ENCODE data around the gene STX18.
"Not testable (repeated sequence)": the region's sequence is repeated elsewhere in the genome, so short reads cannot be mapped to it uniquely, and the experiment has no call there.

Gene STX18

DNA sequence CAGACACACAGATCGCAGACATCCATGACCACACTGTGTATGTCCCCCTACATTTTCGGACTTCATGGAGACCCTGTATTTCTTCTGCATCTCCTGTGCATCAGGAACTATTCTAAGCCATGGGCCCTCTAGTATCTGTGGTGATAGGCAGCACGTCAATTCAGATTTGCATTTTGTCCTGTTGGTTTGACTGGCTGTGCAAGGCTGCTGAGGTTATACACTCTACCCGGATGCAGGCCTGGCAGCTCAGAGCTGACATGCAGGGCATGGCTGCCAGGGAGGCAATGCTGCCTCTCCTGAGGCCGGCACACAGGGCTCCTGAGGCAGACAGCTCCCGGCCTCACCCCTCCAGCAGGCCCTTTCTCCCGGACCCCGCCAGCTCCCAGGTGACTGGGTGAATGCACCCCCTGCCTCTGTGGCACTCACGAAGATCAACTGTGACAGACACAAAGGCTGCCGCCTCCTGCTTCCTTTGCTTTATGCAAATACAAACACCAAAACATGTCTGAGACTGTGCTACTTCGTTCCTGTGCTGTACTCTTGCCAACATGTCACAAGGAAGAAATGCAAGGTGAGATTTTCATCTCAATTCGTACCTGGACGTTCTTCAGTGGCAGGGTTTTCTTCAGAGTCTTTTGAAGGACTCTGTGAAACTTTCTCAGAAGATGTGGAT lies 103.9 kb downstream of the STX18 start:
- DNase-seq (ENCODE audit: low read depth) = no peak

DNA sequence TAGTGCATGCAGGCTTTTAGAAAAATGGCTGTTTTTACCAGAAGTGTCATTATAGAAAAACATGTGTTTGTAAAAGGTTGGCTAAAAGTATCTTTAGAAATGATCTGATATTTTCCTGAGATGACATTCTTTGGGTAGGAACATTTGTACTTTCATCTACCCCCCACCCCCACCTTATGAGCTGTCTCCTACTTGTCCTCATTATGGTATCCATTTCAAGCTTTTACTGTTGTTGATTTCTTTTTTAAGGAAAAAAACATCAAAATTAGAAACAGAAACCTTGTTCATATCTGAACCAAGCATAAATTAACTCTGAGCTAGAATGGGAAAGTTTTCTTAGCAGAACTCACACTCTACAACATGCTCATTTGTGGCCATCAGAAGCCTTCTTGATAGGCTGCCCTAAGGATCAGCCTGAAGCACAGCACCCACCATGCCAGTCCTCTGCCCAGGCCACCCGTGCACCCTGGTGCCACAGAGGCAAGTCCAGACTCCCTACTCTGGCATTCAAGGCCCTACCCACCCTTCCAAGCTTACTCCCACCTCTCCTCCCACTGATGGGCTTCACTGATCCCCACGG lies 105.5 kb downstream of the STX18 start:
- no peak for DNase-seq (ENCODE audit: low read depth)

DNA sequence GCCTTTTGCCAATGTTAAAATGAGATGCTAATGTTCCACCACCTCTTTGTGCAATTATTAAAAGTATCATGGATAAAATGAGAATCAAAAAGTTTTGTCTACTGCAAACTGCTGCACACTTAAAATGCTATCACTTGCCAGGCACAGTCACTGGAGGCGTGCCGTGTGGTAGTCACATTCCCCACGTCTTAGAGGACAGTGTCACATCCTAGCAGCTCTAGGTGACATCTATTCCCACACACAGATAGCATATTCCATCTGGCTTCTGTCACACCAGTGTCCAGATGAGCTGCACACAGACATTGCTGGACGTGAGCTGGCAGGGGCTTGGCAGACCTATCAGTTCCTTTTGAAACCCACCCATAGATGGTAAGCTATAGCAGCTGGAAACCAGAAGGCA lies 107.9 kb downstream of the STX18 start:
- no peak for DNase-seq (ENCODE audit: low read depth)

DNA sequence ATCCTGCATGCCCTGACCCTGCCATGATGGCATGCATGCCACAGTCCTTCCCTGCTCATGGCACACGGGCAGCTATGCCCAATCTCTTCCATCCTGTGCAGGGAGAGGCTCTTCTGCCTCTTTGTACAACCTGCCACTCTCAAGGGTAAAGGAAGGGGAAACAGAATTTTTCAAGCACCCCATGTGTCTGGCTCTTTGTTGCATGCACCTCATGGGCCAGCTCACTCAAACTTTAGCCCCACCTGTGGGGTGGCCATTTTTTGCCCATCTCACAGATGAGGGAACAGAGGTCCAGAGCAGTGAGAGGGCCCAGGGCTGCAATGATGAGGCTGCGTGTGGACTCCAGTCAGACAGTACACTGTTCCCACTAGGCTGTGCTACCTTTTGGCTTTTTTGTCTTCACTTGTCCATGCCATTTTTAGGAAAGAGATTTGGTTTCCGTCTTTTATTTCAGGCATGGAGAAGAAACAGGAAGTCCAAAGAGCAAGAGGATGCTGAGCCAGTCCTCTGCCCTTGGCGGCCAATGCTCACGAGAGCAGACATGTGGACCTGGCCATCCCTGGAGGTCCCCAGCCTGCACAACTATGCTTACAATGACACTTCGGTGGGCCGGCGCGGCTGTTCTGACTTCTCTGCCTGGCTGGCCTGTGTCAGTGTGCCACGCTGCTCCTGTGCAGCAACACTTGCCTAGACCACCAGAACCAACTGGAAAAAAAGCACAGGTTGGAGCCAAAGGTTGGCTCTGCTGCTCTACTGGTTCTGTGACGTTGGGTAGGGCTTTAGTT lies 109.3 kb downstream of the STX18 start:
- DNase-seq (ENCODE audit: low read depth) = no peak

DNA sequence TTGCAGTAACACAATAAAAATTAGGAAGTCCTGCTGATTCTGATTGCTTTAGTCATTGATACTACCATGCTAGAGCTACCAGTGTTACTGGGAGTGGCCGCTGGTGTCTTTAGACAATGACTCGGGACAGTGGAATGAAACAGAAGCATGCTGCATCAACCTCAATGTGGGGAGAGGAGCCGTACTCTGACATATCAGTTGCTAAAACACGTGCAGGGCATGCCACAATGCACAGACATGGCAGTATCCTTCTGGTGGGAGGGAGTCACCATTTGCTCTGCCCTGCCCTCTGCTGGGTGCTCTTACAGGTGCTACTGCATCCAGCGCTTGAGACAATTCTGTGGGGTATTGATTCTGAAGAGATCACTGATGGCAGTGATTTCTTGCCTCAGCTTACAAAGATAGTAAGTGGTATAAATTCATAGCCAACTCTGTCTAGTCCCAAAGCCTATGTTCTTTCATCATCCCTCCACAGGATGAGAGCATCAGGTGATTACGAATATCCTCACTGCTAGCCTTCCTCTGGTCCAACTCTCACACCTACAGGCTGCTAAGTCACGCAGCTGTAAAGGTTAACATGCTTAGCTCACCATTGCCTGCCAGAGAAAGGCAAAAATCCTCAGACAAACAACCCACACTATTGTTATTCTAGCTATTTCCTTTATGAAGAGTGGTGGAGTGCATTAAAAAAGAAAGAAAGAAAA lies 111.2 kb downstream of the STX18 start:
- peak; percentile 29 for DNase-seq (ENCODE audit: low read depth)

DNA sequence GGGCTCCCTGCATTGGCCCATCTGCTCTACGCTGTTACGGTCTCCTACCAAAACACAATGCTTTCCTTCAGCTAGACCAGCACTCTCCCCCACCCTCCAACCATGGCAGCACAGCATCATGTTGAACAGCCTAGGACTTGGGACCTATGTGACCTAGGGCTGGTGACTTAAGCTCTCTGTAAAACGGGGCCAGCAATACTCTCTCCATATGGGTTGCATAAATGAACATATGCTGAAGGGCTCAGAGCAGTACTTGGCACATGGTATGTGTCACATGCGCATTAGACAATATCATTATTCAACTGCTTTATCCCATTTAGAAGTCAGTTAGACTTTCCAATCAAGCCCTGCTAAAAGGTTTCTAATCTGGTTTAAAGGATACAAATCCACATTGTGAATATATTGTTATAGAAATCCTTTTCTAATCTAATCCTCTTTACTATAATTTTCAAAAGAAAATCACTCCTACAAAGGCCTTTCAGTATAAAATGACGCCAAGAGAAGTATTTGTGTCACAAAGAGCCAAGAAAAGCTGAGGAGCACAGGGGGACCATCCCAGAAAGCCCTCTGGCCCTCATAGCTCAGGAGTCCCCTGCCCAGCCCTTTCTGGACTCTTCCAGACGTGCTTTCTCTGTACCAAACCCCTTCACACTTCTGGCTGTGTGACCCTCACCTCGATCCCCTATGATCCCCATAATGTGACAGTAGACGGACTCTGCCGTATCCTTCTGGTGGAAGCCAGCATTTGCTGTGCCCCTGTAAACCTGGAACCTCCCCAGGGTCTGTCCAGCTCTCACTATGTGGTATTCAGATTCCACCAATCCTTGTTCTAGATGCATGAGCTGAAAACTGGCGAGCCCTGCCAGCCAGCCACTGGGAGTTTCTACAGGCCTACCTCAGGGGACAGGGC lies 112.6 kb downstream of the STX18 start:
- no peak for DNase-seq (ENCODE audit: low read depth)

DNA sequence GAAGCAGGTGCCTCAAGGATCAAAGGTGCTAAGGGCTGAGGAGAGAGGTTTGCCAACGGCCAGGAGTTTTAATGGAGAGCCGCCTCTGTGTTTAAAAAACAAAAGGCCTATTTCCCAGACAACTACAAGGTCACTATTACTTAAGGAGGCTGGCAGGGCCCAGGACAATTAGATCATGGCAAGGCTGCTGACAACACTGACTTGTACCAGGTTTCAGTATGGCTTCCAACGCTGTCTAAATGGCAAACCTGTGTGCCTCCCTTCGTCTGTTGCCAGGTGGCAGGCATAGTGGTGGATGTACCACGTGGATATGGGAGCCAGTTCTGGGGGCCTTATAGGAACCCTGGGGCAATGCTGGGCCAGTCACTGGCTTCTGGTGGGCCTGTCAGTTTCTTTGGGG lies 114.0 kb downstream of the STX18 start:
- no peak for DNase-seq (ENCODE audit: low read depth)

DNA sequence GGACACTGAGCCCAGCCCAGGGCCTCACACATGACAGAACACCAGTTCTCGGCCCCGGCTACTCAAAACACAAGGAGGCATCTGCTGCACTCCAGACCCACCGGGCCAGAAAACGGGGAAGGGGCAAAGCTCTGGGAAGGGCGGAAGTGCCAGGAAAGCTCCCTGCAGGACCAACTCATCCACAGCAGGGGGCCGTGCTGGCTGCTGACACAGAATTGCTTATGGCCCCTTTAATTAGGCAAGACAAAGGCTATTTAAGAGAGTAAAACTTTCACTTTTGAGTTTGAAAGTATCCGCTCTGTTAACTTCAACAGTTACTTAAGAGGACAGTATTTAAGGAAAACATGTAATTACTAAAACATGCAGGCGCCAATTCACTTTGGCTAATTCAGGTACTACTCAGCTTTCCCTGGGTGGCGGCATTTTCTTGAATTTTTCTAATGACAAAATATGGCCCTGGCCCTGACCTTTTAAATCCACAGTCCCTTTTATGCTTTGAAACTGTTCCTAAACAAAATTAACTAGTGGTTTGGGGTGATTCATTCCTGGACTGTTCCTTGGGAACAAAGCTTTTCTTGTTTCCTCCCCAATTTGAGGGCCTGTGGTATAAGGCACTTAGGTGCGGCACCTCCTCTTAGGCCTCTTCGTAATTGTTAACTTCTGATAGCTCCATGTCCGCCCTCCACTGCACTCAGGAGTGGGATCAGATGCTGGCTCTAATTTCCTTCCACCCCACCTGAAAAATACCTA lies 114.6 kb downstream of the STX18 start:
- DNase-seq (ENCODE audit: low read depth) = no peak

DNA sequence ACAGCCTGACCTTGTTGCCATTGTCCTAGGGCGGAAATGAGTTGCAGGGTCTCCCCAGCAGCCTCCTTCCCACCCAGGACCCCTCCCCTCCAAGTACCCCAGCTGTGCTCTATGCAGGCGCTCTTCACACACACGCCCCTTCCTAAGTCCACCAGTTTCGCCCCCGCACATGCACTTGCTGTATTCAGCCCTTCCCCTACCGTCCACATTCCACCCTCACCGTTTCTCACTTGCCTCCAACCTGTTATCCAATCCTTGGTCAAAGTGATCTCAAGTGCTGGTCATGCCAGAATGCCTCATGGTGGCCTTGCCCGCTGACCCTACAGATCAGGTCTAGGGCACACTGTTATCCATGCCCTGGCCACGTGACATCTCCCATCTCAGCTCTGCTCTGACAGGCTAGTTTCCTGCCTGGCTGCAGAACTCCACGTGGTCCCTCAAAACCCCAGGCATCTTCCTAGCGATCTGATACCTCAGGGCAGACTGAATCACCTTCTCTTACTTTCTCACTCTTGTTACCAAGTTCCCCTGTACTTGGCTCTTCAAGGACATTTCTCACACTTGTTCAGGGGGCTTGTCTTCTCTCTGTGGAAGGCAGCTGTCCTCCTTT lies 115.2 kb downstream of the STX18 start:
- DNase-seq (ENCODE audit: low read depth) = no peak

DNA sequence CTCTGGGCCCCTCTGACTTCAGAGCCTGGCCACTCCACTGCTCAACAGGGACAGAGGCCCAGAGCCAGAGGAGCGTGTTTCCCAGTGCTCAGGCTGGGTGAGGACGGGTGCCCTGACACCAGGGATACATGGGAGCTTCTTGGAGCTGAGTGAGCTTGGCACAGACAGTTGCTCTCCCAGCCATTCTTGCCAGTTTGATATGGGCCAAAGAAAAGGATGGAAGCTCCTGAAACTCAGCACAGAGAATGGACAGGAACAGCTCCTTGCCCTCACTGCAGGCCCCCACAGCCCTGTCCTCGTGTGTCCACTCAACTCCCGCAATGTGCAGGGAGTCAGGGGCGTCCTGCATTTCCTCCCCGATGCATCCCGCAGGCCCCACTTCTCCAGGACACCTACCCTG lies 116.2 kb downstream of the STX18 start:
- DNase-seq (ENCODE audit: low read depth) = no peak

DNA sequence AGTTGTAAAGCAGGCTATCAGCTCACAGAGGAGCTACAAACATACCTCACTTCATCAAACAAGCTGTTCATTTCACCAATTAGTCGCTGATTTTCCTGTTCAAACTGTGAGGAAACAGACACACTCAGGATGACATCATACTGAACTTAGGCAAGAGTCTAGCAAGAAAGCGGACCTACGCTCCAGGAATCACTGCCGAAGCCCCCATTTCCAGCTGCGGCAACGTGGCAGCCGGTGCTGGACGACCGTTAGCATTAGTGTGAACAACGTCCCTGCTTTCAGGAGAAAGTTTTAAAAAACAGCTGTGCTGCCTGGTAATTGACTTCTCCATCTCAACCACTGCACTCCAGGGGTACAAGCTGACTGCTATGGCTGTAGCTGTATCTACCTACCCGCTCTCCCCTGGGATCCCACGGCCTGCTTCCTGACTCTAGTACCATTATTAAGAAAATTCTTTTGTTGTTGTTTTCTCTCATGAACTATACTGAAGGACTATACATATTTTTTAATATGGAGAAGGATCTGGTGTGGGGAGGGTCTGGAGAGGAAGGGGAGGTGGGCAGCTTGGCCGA lies 116.6 kb downstream of the STX18 start:
- no peak for DNase-seq (ENCODE audit: low read depth)

DNA sequence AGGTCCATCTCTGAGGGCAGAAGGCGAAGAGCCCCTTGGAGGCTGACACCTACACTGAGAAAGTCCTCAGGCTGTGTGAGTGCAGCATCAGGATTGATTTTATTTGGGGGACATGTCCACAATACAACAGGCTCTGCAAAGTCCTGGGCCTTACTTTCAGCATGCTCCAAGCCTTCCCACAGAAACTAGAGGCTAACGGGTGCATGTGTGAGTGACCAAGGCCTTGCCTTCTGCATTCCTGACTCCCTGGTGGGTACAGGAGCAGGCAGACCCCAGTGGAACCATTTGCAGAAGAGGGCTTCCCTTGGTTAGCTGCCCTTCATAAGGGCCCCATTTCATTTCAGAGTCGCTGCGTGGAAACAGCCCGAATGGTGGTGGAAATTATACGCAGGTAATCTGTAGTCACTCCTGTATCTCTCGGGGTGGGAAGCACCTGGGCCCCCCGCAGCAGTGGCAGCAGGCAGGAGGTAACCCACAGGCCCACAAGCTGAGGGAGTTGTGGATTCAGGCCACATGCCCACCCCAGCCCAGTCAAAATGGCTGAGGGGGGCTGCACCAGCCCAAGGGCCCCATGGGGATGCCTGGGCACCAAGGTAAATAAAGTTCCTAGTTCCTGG lies 117.2 kb downstream of the STX18 start:
- no peak for DNase-seq (ENCODE audit: low read depth)

DNA sequence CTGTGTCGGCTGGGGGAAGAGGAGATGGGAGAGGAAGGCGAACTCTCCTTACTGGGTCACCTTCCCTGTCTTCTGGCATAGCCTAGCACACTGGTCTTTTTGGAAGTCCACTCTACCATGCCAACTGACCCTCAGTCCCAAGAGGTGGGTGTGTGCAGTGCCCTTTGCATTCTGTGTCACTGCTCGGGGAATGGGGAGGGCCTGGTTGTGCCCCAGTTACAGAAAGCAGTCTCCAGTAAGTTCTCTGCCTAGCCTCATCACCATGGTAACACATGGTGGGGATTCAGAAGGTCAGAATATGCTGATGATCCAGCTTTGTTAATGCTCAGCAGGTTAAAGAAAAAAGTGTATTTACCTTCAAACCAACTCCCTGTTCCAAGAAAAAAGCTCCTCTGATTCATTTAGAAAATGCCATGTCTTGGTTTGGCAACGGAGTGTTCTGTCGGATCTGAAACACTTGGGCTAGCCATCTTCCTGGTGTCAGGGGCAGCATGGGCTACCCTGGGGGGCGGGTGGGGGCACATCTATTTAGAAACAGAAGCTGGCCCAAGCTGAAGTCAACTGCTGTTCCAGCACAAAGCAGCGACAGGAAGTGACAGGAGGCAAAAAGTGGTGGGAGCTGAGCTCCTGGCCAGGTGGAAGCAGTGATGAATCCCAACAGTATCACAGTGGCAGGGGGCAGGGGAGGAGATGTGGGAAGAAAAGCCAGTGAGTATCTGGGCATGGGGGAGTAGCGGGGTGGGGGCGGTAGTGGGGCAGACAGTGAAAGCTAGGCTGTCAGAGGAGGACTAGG lies 117.9 kb downstream of the STX18 start:
- no peak for DNase-seq (ENCODE audit: low read depth)

DNA sequence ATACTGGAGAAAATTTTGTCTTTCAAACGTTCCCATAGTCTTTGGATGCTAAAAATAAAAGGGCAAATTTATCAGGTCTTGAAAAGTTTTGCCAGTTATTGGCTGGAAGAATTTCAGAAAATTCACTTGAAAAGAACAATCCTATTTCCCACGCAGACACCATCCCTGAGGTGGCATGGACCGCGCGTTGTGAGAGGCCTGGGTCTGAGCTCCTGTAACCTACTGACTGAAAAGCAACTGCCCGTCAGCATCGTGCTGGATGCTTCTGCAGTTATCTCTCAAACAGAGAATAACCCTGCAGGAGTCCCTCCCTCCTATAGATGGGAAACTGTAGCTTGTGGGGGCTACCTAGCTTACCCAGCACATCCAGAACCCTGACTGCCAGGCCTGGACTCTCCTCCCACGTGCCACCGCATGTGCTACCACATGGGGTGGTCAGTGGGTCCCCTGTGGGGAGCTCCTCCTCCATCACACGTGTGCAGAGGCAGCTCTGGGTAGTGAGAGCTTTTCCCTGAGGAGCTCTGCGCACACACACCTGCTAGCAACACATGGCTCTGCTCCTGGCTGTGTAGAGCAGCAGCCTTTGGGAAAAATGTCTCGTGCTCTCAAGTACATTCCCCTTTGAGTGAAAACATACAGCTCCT lies 118.9 kb downstream of the STX18 start:
- DNase-seq (ENCODE audit: low read depth) = no peak

DNA sequence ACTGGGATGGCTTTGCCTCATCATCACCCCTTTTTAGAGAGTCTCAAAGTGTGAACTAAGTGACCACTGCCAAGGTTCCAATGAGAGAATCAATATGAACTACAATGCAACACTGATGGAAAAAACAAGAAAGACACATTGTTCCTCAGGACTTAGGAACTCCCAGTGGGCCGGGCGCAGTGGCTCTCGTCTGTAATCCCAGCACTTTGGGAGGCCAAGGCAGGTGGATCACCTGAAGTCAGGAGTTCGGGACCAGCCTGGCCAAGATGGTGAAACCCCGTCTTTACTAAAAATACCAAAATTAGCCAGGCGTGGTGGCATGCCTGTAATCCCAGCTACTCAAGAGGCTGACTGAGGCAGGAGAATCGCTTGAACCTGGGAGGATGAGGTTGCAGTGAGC lies 119.7 kb downstream of the STX18 start:
- not testable (repeated sequence) for DNase-seq (ENCODE audit: low read depth)

DNA sequence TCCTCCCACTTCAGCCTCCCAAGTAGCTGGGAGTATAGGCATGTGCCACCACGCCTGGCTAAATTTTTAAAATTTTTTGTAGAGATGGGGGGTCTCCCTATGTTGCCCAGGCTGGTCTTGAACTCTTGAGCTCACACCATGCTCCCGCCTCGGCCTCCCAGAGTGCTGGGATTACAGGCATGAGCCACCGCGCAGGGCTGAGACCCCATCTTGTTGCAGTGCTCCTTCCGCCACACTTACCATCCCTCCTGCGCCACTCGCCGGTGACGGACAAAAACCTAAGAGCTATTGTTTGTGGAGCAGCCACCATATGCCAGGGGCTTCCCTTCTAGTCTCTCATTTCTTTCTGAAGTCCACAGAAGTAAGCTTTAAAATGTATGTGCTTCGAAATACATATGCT lies 120.5 kb downstream of the STX18 start:
- no peak for DNase-seq (ENCODE audit: low read depth)

DNA sequence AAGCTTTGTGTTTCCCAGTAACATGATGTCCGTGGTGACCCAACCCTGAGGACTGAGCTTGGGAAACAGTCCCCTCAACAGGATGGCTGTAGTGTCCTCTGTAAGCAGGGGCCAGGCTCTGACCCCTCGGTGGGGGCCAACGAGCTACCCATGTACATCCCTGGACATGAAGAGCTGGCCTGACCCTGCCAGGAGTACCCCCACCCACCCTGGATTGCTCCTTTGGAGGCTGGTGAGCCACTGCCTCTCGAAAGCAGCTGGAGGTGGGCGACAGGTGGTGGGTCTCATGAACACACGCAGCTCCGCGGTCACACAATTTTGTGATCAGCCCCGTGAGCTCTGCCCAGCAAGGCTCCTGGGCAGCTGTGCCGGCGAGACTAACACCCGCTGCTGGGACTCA lies 121.4 kb downstream of the STX18 start:
- DNase-seq (ENCODE audit: low read depth) = no peak

DNA sequence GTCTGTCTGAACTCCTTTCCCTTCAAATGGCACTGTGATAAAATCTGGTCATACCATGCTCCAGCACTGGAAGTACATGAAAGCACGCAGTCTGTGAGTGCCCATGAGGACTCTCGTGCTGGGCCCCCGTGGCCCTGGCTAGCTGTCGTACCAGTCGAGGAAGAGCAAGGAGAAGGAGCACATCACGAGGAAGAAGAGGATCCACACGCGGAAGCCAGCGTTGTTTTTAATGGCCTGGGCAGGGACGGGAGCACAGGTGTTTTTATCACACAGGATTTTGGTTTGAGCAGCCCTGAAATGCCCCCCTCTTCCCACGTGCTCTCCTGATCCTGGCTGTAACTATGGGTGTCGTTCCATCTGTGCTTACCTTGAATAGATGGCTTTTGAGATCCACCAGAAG lies 122.0 kb downstream of the STX18 start:
- DNase-seq (ENCODE audit: low read depth) = no peak
